Neural progenitor cell (in vitro differentiated cells): Measurements from ENCODE around the gene ASGR1. TPM values are rescaled to one million over a fixed set of nuclear protein-coding genes. Genes with fewer than 3 reads are reported as not detected.

Experiments
- DNase-seq: peaks from one replicate; pipeline ENCODE4 v3.0.0-alpha.2; 2016; ENCODE audit warnings: low spot score
- H2AFZ ChIP-seq: fragments of 200-600 bp; sonication (generic); replicated peaks from 2 replicates; pipeline ENCODE4 v1.6.1; 2016; ENCODE audit warnings: antibody characterized with exemption
- H3F3A ChIP-seq: fragments of 200-600 bp; sonication (generic); 2 replicates; pipeline ENCODE4 v1.6.1; 2016; ENCODE audit warnings: antibody characterized with exemption, low read depth
- H3K27ac ChIP-seq: fragments of 200-600 bp; sonication (generic); 2 replicates; pipeline ENCODE4 v1.5.1; 2016; ENCODE audit warnings: mild to moderate bottlenecking
- H3K27me3 ChIP-seq: fragments of 200-600 bp; sonication (generic); 2 replicates; pipeline ENCODE4 v1.6.1; 2016; ENCODE audit warnings: mild to moderate bottlenecking, moderate library complexity
- H3K36me3 ChIP-seq: fragments of 200-600 bp; sonication (generic); 2 replicates; pipeline ENCODE4 v1.5.1; 2016
- H3K4me1 ChIP-seq: fragments of 200-600 bp; sonication (generic); 2 replicates; pipeline ENCODE4 v1.6.1; 2016; ENCODE audit warnings: mixed run types
- H3K4me2 ChIP-seq: fragments of 200-600 bp; sonication (generic); 2 replicates; pipeline ENCODE4 v1.6.1; 2016
- H3K4me3 ChIP-seq: fragments of 200-600 bp; sonication (generic); 2 replicates; pipeline ENCODE4 v1.5.1; 2016
- H3K79me2 ChIP-seq: fragments of 200-600 bp; sonication (generic); 2 replicates; pipeline ENCODE4 v1.6.1; 2016; ENCODE audit warnings: low read depth
- H3K9ac ChIP-seq: fragments of 200-600 bp; sonication (generic); 2 replicates; pipeline ENCODE4 v1.6.1; 2016
- H3K9me3 ChIP-seq: fragments of 200-600 bp; sonication (generic); 2 replicates; pipeline ENCODE4 v1.5.1; 2016; ENCODE audit warnings: low read depth
- H4K20me1 ChIP-seq: fragments of 200-600 bp; sonication (generic); 2 replicates; pipeline ENCODE4 v1.6.1; 2016; ENCODE audit warnings: low read depth
- H3K27ac Mint-ChIP-seq: 3 replicates; pipeline ENCODE4 v1.8.0; 2021; ENCODE audit warnings: mixed read lengths
- H3K27me3 Mint-ChIP-seq: 2 replicates; pipeline ENCODE4 v1.8.0; 2022; ENCODE audit warnings: low read depth, mild to moderate bottlenecking, inconsistent platforms, moderate library complexity, mixed read lengths; ENCODE audit not compliant: insufficient read depth
- H3K36me3 Mint-ChIP-seq: 3 replicates; pipeline ENCODE4 v1.8.0; 2021; ENCODE audit warnings: mixed read lengths
- H3K4me1 Mint-ChIP-seq: 3 replicates; pipeline ENCODE4 v1.8.0; 2021; ENCODE audit warnings: mixed read lengths
- H3K4me3 Mint-ChIP-seq: 3 replicates; pipeline ENCODE4 v1.8.0; 2021; ENCODE audit warnings: mild to moderate bottlenecking, moderate library complexity, mixed read lengths
- H3K9me3 Mint-ChIP-seq: 3 replicates; pipeline ENCODE4 v1.8.0; 2020; ENCODE audit warnings: mixed read lengths
- EZH2 ChIP-seq: fragments of 200-600 bp; sonication (generic); IDR thresholded peaks from 2 replicates; pipeline ENCODE4 v1.6.1; 2017; ENCODE audit warnings: antibody characterized with exemption, mild to moderate bottlenecking, moderate library complexity
- EZH2phosphoT487 ChIP-seq: fragments of 200-600 bp; sonication (generic); IDR thresholded peaks from 2 replicates; pipeline ENCODE4 v1.6.1; 2017; ENCODE audit warnings: antibody characterized with exemption
- microRNA counts: library from miRNA; unstranded; fragments of <30 nt; microRNA quantifications from one replicate; lab custom pipeline; 2016
- microRNA-seq: library from miRNA; unstranded; fragments of <30 nt; microRNA quantifications from one replicate; pipeline ENCODE4, GENCODE V29; 2016
- small RNA-seq: library from RNA; depleted of rRNA; stranded (forward); fragments of <200 nt; gene quantifications from one replicate; pipeline ENCODE3, GENCODE V24; 2015
- total RNA-seq: library from RNA; depleted of rRNA; stranded (reverse); fragments of >200 nt; gene quantifications from 2 replicates; pipeline ENCODE4 v1.2.3, GENCODE V29; 2015; ENCODE audit warnings: low replicate concordance
- TF ChIP-seq, protein P1 (sequence below): fragments of 200-600 bp; sonication (generic); IDR thresholded peaks from 2 replicates; pipeline ENCODE4 v1.5.1; 2017; ENCODE audit warnings: antibody characterized with exemption, mild to moderate bottlenecking

ASGR1 gene
- total RNA-seq, 1 donor from 2014 or later, result 3.1 TPM

- Histone ChIP-seq H3K79me2 (no peaks in the 10 kb centered on the region), H3K4me3 (no peak overlapping the region), H3K27ac (no peak overlapping the region), H3F3A (no peaks in the 10 kb centered on the region), H2AFZ (no peak overlapping the region), H3K9me3 (no peaks in the 10 kb centered on the region), H3K27me3 (no peaks in the 10 kb centered on the region), H3K4me1 (no peaks in the 10 kb centered on the region), H4K20me1 (no peaks in the 10 kb centered on the region), H3K36me3 (no peaks in the 10 kb centered on the region), H3K9ac (no peak overlapping the region), H3K4me2 (no peak overlapping the region)
- Mint-ChIP-seq H3K4me3 (no peak overlapping the region), H3K27me3 (peaks cover 9% of the 10 kb centered on the region), H3K27ac (no peak overlapping the region), H3K36me3 (no peaks in the 10 kb centered on the region), H3K9me3 (no peaks in the 10 kb centered on the region), H3K4me1 (peaks cover 10% of the 10 kb centered on the region)
- no peak for DNase-seq
- TF ChIP-seq, protein P1, sequence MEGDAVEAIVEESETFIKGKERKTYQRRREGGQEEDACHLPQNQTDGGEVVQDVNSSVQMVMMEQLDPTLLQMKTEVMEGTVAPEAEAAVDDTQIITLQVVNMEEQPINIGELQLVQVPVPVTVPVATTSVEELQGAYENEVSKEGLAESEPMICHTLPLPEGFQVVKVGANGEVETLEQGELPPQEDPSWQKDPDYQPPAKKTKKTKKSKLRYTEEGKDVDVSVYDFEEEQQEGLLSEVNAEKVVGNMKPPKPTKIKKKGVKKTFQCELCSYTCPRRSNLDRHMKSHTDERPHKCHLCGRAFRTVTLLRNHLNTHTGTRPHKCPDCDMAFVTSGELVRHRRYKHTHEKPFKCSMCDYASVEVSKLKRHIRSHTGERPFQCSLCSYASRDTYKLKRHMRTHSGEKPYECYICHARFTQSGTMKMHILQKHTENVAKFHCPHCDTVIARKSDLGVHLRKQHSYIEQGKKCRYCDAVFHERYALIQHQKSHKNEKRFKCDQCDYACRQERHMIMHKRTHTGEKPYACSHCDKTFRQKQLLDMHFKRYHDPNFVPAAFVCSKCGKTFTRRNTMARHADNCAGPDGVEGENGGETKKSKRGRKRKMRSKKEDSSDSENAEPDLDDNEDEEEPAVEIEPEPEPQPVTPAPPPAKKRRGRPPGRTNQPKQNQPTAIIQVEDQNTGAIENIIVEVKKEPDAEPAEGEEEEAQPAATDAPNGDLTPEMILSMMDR, result no peak
- TF ChIP-seq EZH2, result no peak
- no peak for TF ChIP-seq EZH2phosphoT487
Measured at GRCh38 chr17:7123844-7124243, 55.3 kb downstream of the ASGR1 start.

MicroRNAs within 50 kb of the gene (microRNA counts, 767-probe panel; counts per million panel counts)
- microRNA hsa-miR-324-3p (lab: Ali Mortazavi, UCI) (460 counts per million, percentile 90 among the panel's probes with 10 or more counts), microRNA hsa-miR-324-5p (lab: Ali Mortazavi, UCI) (460 counts per million, percentile 90 among the panel's probes with 10 or more counts)

Small RNA genes lying within 50 kb of the gene (microRNA-seq; reads per million reads assigned to microRNA genes)
- gene MIR324, result 249 reads per million, percentile 84 among the genes with 10 or more reads in this experiment

Small RNA genes lying within 50 kb of the gene (small RNA-seq; reads per million reads assigned to genes)
- not detected for gene AC120057.4
- 0.18 reads per million for gene MIR324

Other genes with a start within 250 kb of the ASGR1 start
- gene ALOX12, start 183.3 kb downstream of the ASGR1 start, total RNA-seq, result 0.21 and 0.40 TPM in 2 replicates
- 104 and 137 TPM in 2 replicates for gene RNASEK, start 166.7 kb downstream of the ASGR1 start, total RNA-seq
- 3.8 and 5.3 TPM in 2 replicates for gene BCL6B, start 156.3 kb downstream of the ASGR1 start, total RNA-seq
- 1.4 TPM in 1 of 2 replicates, not detected in the other for gene SLC16A13, start 143.4 kb downstream of the ASGR1 start, total RNA-seq
- gene SLC16A11, start 135.3 kb downstream of the ASGR1 start, total RNA-seq, result not detected in 2 replicates
- not detected in 2 replicates for gene CLEC10A, start 99.1 kb downstream of the ASGR1 start, total RNA-seq
- gene ASGR2, start 64.5 kb downstream of the ASGR1 start, total RNA-seq, result not detected in 2 replicates
- 23.5 and 50.5 TPM in 2 replicates for gene DLG4, start 40.5 kb upstream of the ASGR1 start, total RNA-seq
- 86.7 and 194 TPM in 2 replicates for gene ACADVL, start 40.6 kb upstream of the ASGR1 start, total RNA-seq
- gene DVL2, start 55.1 kb upstream of the ASGR1 start, total RNA-seq, result 43.9 and 113 TPM in 2 replicates
- 31.6 and 59.1 TPM in 2 replicates for gene PHF23, start 60.1 kb upstream of the ASGR1 start, total RNA-seq
- gene GABARAP, start 63.1 kb upstream of the ASGR1 start, total RNA-seq, result 225 and 276 TPM in 2 replicates
- gene CTDNEP1, start 72.4 kb upstream of the ASGR1 start, total RNA-seq, result 46.5 and 55.3 TPM in 2 replicates
- 17.5 and 42.2 TPM in 2 replicates for gene ELP5, start 72.8 kb upstream of the ASGR1 start, total RNA-seq
- 0.32 and 1.3 TPM in 2 replicates for gene CLDN7, start 83.1 kb upstream of the ASGR1 start, total RNA-seq
- gene SLC2A4, start 102.3 kb upstream of the ASGR1 start, total RNA-seq, result 1.7 and 7.3 TPM in 2 replicates
- 2.7 and 9.1 TPM in 2 replicates for gene YBX2, start 115.3 kb upstream of the ASGR1 start, total RNA-seq
- gene EIF5A, start 128.3 kb upstream of the ASGR1 start, total RNA-seq, result 251 and 370 TPM in 2 replicates
- 20.5 and 41.8 TPM in 2 replicates for gene GPS2, start 136.0 kb upstream of the ASGR1 start, total RNA-seq
- 5.1 and 26.3 TPM in 2 replicates for gene NEURL4, start 150.0 kb upstream of the ASGR1 start, total RNA-seq
- 0.65 and 2.7 TPM in 2 replicates for gene ACAP1, start 157.2 kb upstream of the ASGR1 start, total RNA-seq
- 2.7 and 8.2 TPM in 2 replicates for gene KCTD11, start 172.8 kb upstream of the ASGR1 start, total RNA-seq
- gene TMEM95, start 175.8 kb upstream of the ASGR1 start, total RNA-seq, result not detected in 2 replicates
- gene TNK1, start 201.7 kb upstream of the ASGR1 start, total RNA-seq, result 1.8 and 4.0 TPM in 2 replicates
- 6.6 and 17.5 TPM in 2 replicates for gene PLSCR3, start 215.2 kb upstream of the ASGR1 start, total RNA-seq
- gene TMEM256, start 224.7 kb upstream of the ASGR1 start, total RNA-seq, result 72.0 and 152 TPM in 2 replicates
- gene NLGN2, start 228.5 kb upstream of the ASGR1 start, total RNA-seq, result 13.9 and 36.5 TPM in 2 replicates
- not detected in 2 replicates for gene SPEM1, start 241.0 kb upstream of the ASGR1 start, total RNA-seq
- gene SPEM2, start 246.2 kb upstream of the ASGR1 start, total RNA-seq, result not detected in 2 replicates
- not detected in 2 replicates for gene SPEM3, start 249.5 kb upstream of the ASGR1 start, total RNA-seq